ENCODE measurements around the gene PMCH.

The PMCH gene

DNA sequence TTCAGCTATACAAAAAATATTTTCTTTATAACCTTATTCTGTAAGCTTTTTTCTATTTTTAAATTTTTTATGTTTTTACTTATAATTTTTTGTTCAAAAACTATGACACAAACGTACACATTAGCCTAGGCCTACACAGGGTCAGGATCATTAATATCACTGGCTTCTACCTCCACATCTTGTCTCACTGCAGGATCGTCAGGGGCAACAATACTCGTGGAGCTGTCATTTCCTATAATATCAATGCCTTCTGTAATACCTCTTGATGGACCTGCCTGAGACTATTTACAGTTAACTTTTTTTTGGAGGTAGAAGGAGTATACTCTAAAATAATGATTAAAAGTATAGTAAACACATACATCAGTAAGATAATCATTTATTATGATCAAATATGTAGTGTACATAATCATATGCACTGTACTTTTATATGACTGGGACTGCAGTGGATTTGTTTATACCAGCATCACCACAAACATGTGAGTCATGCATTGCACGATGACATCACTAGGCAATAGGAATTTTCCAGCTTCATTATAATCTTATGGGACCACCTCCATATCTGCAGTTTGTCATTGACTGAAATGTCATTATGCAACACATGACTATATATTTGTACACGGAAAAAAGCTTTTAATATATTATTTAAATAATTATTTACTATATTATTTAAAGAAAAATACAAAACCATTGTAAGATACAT is 18.5 kb upstream of the PMCH start:
- TF ChIP-seq YY1 (IDR thresholded peaks at IDR 0.05; ENCODE audit: low read depth) (no peak), EGR1 (IDR thresholded peaks at IDR 0.05) (no peak), EP300 (IDR thresholded peaks at IDR 0.05; ENCODE audit: borderline replicate concordance) (no peak), TAF1 (IDR thresholded peaks at IDR 0.05; ENCODE audit: low read depth) (no peak), CREB1 (IDR thresholded peaks at IDR 0.05; ENCODE audit: low read depth) (no peak), FOXM1 (IDR thresholded peaks at IDR 0.05; ENCODE audit: borderline replicate concordance, low read depth) (no peak)
- TF ChIP-seq, protein P1, sequence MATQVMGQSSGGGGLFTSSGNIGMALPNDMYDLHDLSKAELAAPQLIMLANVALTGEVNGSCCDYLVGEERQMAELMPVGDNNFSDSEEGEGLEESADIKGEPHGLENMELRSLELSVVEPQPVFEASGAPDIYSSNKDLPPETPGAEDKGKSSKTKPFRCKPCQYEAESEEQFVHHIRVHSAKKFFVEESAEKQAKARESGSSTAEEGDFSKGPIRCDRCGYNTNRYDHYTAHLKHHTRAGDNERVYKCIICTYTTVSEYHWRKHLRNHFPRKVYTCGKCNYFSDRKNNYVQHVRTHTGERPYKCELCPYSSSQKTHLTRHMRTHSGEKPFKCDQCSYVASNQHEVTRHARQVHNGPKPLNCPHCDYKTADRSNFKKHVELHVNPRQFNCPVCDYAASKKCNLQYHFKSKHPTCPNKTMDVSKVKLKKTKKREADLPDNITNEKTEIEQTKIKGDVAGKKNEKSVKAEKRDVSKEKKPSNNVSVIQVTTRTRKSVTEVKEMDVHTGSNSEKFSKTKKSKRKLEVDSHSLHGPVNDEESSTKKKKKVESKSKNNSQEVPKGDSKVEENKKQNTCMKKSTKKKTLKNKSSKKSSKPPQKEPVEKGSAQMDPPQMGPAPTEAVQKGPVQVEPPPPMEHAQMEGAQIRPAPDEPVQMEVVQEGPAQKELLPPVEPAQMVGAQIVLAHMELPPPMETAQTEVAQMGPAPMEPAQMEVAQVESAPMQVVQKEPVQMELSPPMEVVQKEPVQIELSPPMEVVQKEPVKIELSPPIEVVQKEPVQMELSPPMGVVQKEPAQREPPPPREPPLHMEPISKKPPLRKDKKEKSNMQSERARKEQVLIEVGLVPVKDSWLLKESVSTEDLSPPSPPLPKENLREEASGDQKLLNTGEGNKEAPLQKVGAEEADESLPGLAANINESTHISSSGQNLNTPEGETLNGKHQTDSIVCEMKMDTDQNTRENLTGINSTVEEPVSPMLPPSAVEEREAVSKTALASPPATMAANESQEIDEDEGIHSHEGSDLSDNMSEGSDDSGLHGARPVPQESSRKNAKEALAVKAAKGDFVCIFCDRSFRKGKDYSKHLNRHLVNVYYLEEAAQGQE (IDR thresholded peaks at IDR 0.05; ENCODE audit: low read depth), result no peak
- TF ChIP-seq, protein P2, sequence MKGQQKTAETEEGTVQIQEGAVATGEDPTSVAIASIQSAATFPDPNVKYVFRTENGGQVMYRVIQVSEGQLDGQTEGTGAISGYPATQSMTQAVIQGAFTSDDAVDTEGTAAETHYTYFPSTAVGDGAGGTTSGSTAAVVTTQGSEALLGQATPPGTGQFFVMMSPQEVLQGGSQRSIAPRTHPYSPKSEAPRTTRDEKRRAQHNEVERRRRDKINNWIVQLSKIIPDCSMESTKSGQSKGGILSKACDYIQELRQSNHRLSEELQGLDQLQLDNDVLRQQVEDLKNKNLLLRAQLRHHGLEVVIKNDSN (IDR thresholded peaks at IDR 0.05), result no peak

DNA sequence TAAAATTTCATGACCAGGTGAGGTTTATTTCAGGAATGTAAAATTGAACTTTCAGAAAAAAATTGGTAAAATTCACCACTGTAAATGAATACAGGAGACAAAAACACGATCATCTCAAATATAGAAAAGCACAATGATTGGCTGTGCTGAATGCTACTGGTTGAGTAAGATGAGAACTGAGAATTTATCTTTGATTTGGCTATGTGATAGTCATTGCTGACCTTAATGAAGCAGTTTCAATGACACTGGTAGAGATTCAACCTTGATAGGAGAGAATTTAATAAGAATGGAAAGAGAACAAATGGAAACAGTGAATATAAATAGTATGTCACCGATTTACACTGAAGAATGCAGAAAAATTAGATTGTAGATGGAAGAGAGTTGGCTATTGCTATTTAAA is 6.4 kb upstream of the PMCH start:
- TF ChIP-seq EP300 (IDR thresholded peaks at IDR 0.05; ENCODE audit: borderline replicate concordance) (no peak), CREB1 (IDR thresholded peaks at IDR 0.05; ENCODE audit: low read depth) (no peak), ZBTB7A (IDR thresholded peaks at IDR 0.05; ENCODE audit: low read depth) (no peak), NFIC (IDR thresholded peaks at IDR 0.05) (no peak), TEAD4 (IDR thresholded peaks at IDR 0.05) (no peak), FOXM1 (IDR thresholded peaks at IDR 0.05; ENCODE audit: borderline replicate concordance, low read depth) (no peak), TCF12 (IDR thresholded peaks at IDR 0.05; ENCODE audit: low read depth) (no peak), EGR1 (IDR thresholded peaks at IDR 0.05) (no peak)
- TF ChIP-seq, protein P1 (IDR thresholded peaks at IDR 0.05; ENCODE audit: low read depth), result no peak
- TF ChIP-seq, protein P2 (IDR thresholded peaks at IDR 0.05), result no peak

GRCh38 chr12:102202556-102202955 is 4.9 kb upstream of the PMCH start:
- TF ChIP-seq FOXM1 (IDR thresholded peaks at IDR 0.05; ENCODE audit: borderline replicate concordance, low read depth) (no peak), EP300 (IDR thresholded peaks at IDR 0.05; ENCODE audit: borderline replicate concordance) (no peak), YY1 (IDR thresholded peaks at IDR 0.05; ENCODE audit: low read depth) (no peak), MAX (IDR thresholded peaks at IDR 0.05) (no peak), TEAD4 (IDR thresholded peaks at IDR 0.05) (no peak), CEBPB (IDR thresholded peaks at IDR 0.05) (no peak), TCF12 (IDR thresholded peaks at IDR 0.05; ENCODE audit: low read depth) (no peak), RAD21 (IDR thresholded peaks at IDR 0.05; ENCODE audit: low read depth) (no peak), NFIC (IDR thresholded peaks at IDR 0.05) (no peak)

GRCh38 chr12:102201436-102202061 is 3.9 kb upstream of the PMCH start:
- no peak for TF ChIP-seq TCF12 (IDR thresholded peaks at IDR 0.05; ENCODE audit: low read depth)
- no peak for TF ChIP-seq FOXM1 (IDR thresholded peaks at IDR 0.05; ENCODE audit: borderline replicate concordance, low read depth)
- TF ChIP-seq MAX (IDR thresholded peaks at IDR 0.05), result no peak

- TF ChIP-seq, protein P1 (IDR thresholded peaks at IDR 0.05; ENCODE audit: low read depth), result no peak
- TF ChIP-seq TAF1 (IDR thresholded peaks at IDR 0.05; ENCODE audit: low read depth) (no peak), CEBPB (IDR thresholded peaks at IDR 0.05) (no peak), TCF12 (IDR thresholded peaks at IDR 0.05; ENCODE audit: low read depth) (no peak)
These were observed 1.8 kb downstream of the PMCH start for GRCh38 chr12:102195826-102196225.
